ENCODE data around the gene DERL3. TPM values are rescaled to one million over a fixed set of nuclear protein-coding genes. Genes with fewer than 3 reads are reported as not detected.

Gene DERL3
- total RNA-seq, 1 experiment from 2014 or later: 12.5 TPM

GRCh38 chr22:23791738-23792645, 46.8 kb downstream of the DERL3 start:
- peaks cover 56% of the 10 kb centered on the region for H3K36me3 Mint-ChIP-seq
- peaks cover 24% of the 10 kb centered on the region for H3K4me1 Mint-ChIP-seq
- CTCF ChIA-PET: interaction anchor here (0.9 kb wide), 1 partner anchor 21 kb away, joined by 3 read pairs; no protein-coding TSS in a partner anchor
- TF ChIP-seq MLX (CRISPR knock-in tag; IDR thresholded peaks at IDR 0.05) (no peak), ZNF232 (CRISPR knock-in tag; IDR thresholded peaks at IDR 0.05) (no peak), E2F5 (CRISPR knock-in tag; IDR thresholded peaks at IDR 0.05) (no peak), NFYB (CRISPR knock-in tag; conservative IDR thresholded peaks at IDR 0.05; ENCODE audit: low read depth) (no peak), HMGXB4 (CRISPR knock-in tag; IDR thresholded peaks at IDR 0.05) (no peak), ZBTB43 (CRISPR knock-in tag; IDR thresholded peaks at IDR 0.05) (no peak), SMAD4 (CRISPR knock-in tag; IDR thresholded peaks at IDR 0.05) (no peak), IRF1 (CRISPR knock-in tag; IDR thresholded peaks at IDR 0.05) (no peak), FOXJ3 (CRISPR knock-in tag; IDR thresholded peaks at IDR 0.05; ENCODE audit: borderline replicate concordance) (no peak), STAT6 (CRISPR knock-in tag; conservative IDR thresholded peaks at IDR 0.05; ENCODE audit: low read depth) (no peak), RORB (CRISPR knock-in tag; IDR thresholded peaks at IDR 0.05) (no peak), ZNF281 (CRISPR knock-in tag; IDR thresholded peaks at IDR 0.05) (no peak), CTCF (IDR thresholded peaks at IDR 0.05) (no peak), SOX15 (CRISPR knock-in tag; IDR thresholded peaks at IDR 0.05) (no peak), ZNF219 (CRISPR knock-in tag; IDR thresholded peaks at IDR 0.05; ENCODE audit: borderline replicate concordance) (no peak), ZSCAN18 (CRISPR knock-in tag; IDR thresholded peaks at IDR 0.05) (no peak), FOXP4 (CRISPR knock-in tag; IDR thresholded peaks at IDR 0.05) (no peak), KAT7 (CRISPR knock-in tag; IDR thresholded peaks at IDR 0.05; ENCODE audit: borderline replicate concordance) (no peak)
- no peak overlapping the region for H3K4me3 Mint-ChIP-seq
- peaks cover 7% of the 10 kb centered on the region; the same call in 1 of the 2 replicates for H3K9me3 Mint-ChIP-seq
- DNase-seq (ENCODE audit: low spot score) (no peak), ATAC-seq (no peak)
- no peaks in the 10 kb centered on the region for H3K27me3 Mint-ChIP-seq (ENCODE audit: low read depth)
- POLR2A ChIA-PET: no interaction called here
- H3K27ac Mint-ChIP-seq: peak overlapping the region; percentile 68; the same call in 1 of the 2 replicates

All from WTC11 (cell line).